CD14-positive monocyte (primary cell): ENCODE measurements around the gene OR6C76. TPM values are rescaled to one million over a fixed set of nuclear protein-coding genes. Genes with fewer than 3 reads are reported as not detected.
"Not testable (repeated sequence)": the region's sequence is repeated elsewhere in the genome, so short reads cannot be mapped to it uniquely, and the experiment has no call there.

Experiments used
- DNase-seq, 3 donors: peaks; one replicate each; pipeline ENCODE4 v3.0.0-alpha.2; 2011 to 2022
- H2AFZ ChIP-seq: 2 replicates; pipeline ENCODE4 v1.6.0; 2012; ENCODE audit warnings: mild to moderate bottlenecking, low read depth, low read length, inconsistent platforms; ENCODE audit not compliant: insufficient read depth, poor library complexity, severe bottlenecking
- H3K27ac ChIP-seq, 2 donors: 1 replicate in 1 of 2; 2 replicates in 1 of 2; pipeline ENCODE4 v1.5.1; 2012 to 2013; ENCODE audit warnings: low read length in 2 of 2, control low read depth in 1 of 2, inconsistent platforms in 1 of 2, low read depth in 1 of 2, mild to moderate bottlenecking in 1 of 2
- H3K27me3 ChIP-seq, 2 donors: one replicate each; pipeline versions ENCODE4 v1.6.0 to v1.6.1; 2011 to 2013; ENCODE audit warnings: low read length in 2 of 2; ENCODE audit not compliant: control insufficient read depth in 2 of 2, insufficient read depth in 2 of 2
- H3K36me3 ChIP-seq, 2 donors: replicated peaks in 1 of 2; 1 replicate in 1 of 2; 2 replicates in 1 of 2; pipeline versions ENCODE4 v1.5.1 to v1.6.1; 2012 to 2013; ENCODE audit warnings: low read length in 2 of 2, control low read depth in 1 of 2, inconsistent platforms in 1 of 2, mild to moderate bottlenecking in 1 of 2; ENCODE audit not compliant: insufficient read depth in 2 of 2, control insufficient read depth in 1 of 2
- H3K4me1 ChIP-seq, 2 donors: 1 replicate in 1 of 2; 2 replicates in 1 of 2; pipeline versions ENCODE4 v1.5.1 to v1.6.1; 2012 to 2013; ENCODE audit warnings: low read length in 2 of 2, control low read depth in 1 of 2, inconsistent platforms in 1 of 2, mild to moderate bottlenecking in 1 of 2, moderate library complexity in 1 of 2; ENCODE audit not compliant: insufficient read depth in 2 of 2, control insufficient read depth in 1 of 2
- H3K4me2 ChIP-seq: replicated peaks from 2 replicates; pipeline ENCODE3; 2012; ENCODE audit warnings: low read length, moderate library complexity, mild to moderate bottlenecking; ENCODE audit not compliant: poor library complexity, severe bottlenecking; ENCODE audit errors: extremely low read depth
- H3K4me3 ChIP-seq, 3 experiments: fragments of 200-600 bp in 1 of 3; sonication (generic) in 1 of 3; replicated peaks in 1 of 3; 1 replicate in 2 of 3; 2 replicates in 1 of 3; pipeline ENCODE4 v1.5.1; 2011 to 2013; ENCODE audit warnings: low read length in 3 of 3, mild to moderate bottlenecking in 3 of 3, control low read depth in 2 of 3, low read depth in 2 of 3, inconsistent platforms in 1 of 3, moderate library complexity in 1 of 3
- H3K79me2 ChIP-seq: 2 replicates; pipeline ENCODE4 v1.6.0; 2012; ENCODE audit warnings: mild to moderate bottlenecking, control low read depth, inconsistent platforms, low read length, moderate library complexity; ENCODE audit not compliant: insufficient read depth
- H3K9ac ChIP-seq: 2 replicates; pipeline ENCODE4 v1.6.0; 2017; ENCODE audit warnings: low read length, mild to moderate bottlenecking; ENCODE audit not compliant: insufficient read depth, poor library complexity, severe bottlenecking
- H3K9me3 ChIP-seq, 2 donors: replicated peaks in 1 of 2; 1 replicate in 1 of 2; 2 replicates in 1 of 2; pipeline versions ENCODE4 v1.5.1 to v1.6.1; 2012 to 2013; ENCODE audit warnings: low read length in 2 of 2, control low read depth in 1 of 2; ENCODE audit not compliant: control insufficient read depth in 1 of 2, insufficient read depth in 1 of 2
- H4K20me1 ChIP-seq: 2 replicates; pipeline ENCODE4 v1.6.0; 2012; ENCODE audit warnings: mild to moderate bottlenecking, low read length, control low read depth, moderate library complexity; ENCODE audit not compliant: insufficient read depth
- H3K27ac Mint-ChIP-seq, 7 donors: one replicate each; pipeline ENCODE4 v1.8.0; 2020; ENCODE audit warnings: mild to moderate bottlenecking in 7 of 7, mixed read lengths in 7 of 7, moderate library complexity in 6 of 7, inconsistent platforms in 2 of 7
- H3K27me3 Mint-ChIP-seq, 3 donors: one replicate each; pipeline ENCODE4 v1.8.0; 2021 to 2022; ENCODE audit warnings: low read depth in 3 of 3, mild to moderate bottlenecking in 3 of 3, mixed read lengths in 3 of 3, moderate library complexity in 3 of 3, inconsistent platforms in 1 of 3
- H3K36me3 Mint-ChIP-seq, 2 donors: one replicate each; pipeline ENCODE4 v1.8.0; 2020; ENCODE audit warnings: mixed read lengths in 2 of 2, inconsistent platforms in 1 of 2, mild to moderate bottlenecking in 1 of 2
- H3K4me1 Mint-ChIP-seq: one replicate; pipeline ENCODE4 v1.8.0; 2020; ENCODE audit warnings: mild to moderate bottlenecking, mixed read lengths
- H3K4me3 Mint-ChIP-seq, 2 donors: one replicate each; pipeline ENCODE4 v1.8.0; 2020; ENCODE audit warnings: mild to moderate bottlenecking in 2 of 2, mixed read lengths in 2 of 2, moderate library complexity in 1 of 2
- H3K9me3 Mint-ChIP-seq, 7 donors: one replicate each; pipeline ENCODE4 v1.8.0; 2020 to 2022; ENCODE audit warnings: mixed read lengths in 7 of 7, mild to moderate bottlenecking in 6 of 7, moderate library complexity in 6 of 7, inconsistent platforms in 2 of 7
- WGBS: methylation state at CpG from one replicate; pipeline ENCODE4 v1.1.5; 2013; ENCODE audit warnings: missing lambda C conversion rate; ENCODE audit not compliant: insufficient coverage; 5-methylcytosine and 5-hydroxymethylcytosine counted together
- intact Hi-C, 2 donors: fragments of 100-400 bp; cut with micrococcal nuclease; formaldehyde crosslinking; loops; one replicate each; pipeline versions ENCODE4 v1.15.0 to v1.15.1; 2023
- polyA plus RNA-seq, 3 donors: library from polyadenylated mRNA; depleted of rRNA in 1 of 3; unstranded in 2 of 3; stranded (reverse) in 1 of 3; fragments of 300-500 nt in 2 of 3; fragments of >200 nt in 1 of 3; fragmentation: Illumina TruSeq in 2 of 3; gene quantifications; 1 replicate in 2 of 3; 2 replicates in 1 of 3; pipeline ENCODE4 v1.2.3, GENCODE V29; 2012 to 2021
- TF ChIP-seq, protein P1 (sequence below): fragments of 200-600 bp; IDR thresholded peaks from one replicate; pipeline ENCODE4 v1.8.0; 2022; ENCODE audit warnings: antibody characterized with exemption, mild to moderate bottlenecking

Gene OR6C76
- polyA plus RNA-seq, 3 donors = not detected

DNA sequence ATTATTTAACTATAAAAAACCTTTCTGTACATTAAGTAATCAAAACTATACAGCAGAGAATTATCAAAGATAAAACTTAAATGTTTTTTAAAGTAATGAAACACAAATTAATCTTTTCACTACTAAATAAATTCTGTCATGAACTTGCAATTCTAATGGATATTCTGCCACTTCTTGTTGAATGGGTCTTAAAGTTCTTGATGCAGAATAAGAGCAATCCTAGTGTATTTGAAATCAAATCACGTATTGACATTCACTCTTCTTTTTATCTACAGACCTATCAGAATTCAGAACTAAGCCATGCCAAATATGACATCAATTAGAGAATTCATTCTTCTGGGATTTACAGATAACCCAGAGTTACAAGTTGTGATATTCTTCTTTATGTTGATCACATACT, 25.8 kb upstream of the OR6C76 start, which contains the start of gene OR6C65:
TSS of gene OR6C65 (plus strand) at position 301 of the 400 bp plus-strand sequence. CDS start at position 301, 0 bp downstream.
- no peaks in the 10 kb centered on the region for H3K36me3 Mint-ChIP-seq
- H3K27me3 ChIP-seq = no peaks in the 10 kb centered on the region
- intact Hi-C loops = no loop called here
- H3K27ac Mint-ChIP-seq = peak within 1 kb of the TSS in 1 of 7 donors; percentile 50
- H4K20me1 ChIP-seq = no peaks in the 10 kb centered on the region
- no peaks in the 10 kb centered on the region for H3K79me2 ChIP-seq
- DNase-seq = no peak
- no peak within 1 kb of the TSS for H3K27ac ChIP-seq
- H3K4me3 Mint-ChIP-seq = no peak within 1 kb of the TSS
- no peaks in the 10 kb centered on the region for H3K4me1 ChIP-seq
- TF ChIP-seq, protein P1, sequence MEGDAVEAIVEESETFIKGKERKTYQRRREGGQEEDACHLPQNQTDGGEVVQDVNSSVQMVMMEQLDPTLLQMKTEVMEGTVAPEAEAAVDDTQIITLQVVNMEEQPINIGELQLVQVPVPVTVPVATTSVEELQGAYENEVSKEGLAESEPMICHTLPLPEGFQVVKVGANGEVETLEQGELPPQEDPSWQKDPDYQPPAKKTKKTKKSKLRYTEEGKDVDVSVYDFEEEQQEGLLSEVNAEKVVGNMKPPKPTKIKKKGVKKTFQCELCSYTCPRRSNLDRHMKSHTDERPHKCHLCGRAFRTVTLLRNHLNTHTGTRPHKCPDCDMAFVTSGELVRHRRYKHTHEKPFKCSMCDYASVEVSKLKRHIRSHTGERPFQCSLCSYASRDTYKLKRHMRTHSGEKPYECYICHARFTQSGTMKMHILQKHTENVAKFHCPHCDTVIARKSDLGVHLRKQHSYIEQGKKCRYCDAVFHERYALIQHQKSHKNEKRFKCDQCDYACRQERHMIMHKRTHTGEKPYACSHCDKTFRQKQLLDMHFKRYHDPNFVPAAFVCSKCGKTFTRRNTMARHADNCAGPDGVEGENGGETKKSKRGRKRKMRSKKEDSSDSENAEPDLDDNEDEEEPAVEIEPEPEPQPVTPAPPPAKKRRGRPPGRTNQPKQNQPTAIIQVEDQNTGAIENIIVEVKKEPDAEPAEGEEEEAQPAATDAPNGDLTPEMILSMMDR = no peak
- H3K4me1 Mint-ChIP-seq = no peaks in the 10 kb centered on the region
- no peaks in the 10 kb centered on the region for H3K9me3 ChIP-seq
- no peaks in the 10 kb centered on the region for H3K36me3 ChIP-seq
- peaks cover 0 to 3% (median 0%) of the 10 kb centered on the region in 7 donors for H3K9me3 Mint-ChIP-seq
- no peak within 1 kb of the TSS for H3K4me3 ChIP-seq
- peaks cover 1 to 9% (median 2%) of the 10 kb centered on the region in 3 donors for H3K27me3 Mint-ChIP-seq
- H2AFZ ChIP-seq = no peak within 1 kb of the TSS
- H3K9ac ChIP-seq = no peak within 1 kb of the TSS
- WGBS = no CpG with 5 or more reads among the region's 1 CpG
- H3K4me2 ChIP-seq = no peak within 1 kb of the TSS

DNA sequence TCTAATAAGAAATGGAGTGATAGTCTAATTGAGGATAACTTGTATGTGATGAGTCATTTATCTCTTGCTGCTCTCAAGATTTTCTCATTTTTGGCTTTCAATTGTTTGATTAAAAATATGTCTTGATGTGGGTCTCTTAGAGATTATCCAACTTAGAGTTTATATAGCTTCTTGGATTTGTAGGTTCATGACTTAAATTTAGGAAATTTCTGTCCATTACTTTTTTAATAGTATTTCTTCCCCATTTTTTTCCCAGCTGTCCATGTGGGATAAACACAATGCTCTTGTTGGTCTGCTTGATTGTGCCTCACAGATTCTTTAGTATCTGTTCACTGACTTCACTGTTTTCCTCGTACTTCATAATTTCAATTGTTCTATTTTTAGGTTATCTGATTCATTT, 18.2 kb upstream of the OR6C76 start:
- DNase-seq = no peak
- Histone ChIP-seq H3K27ac (no peak overlapping the region), H3K4me2 (no peak overlapping the region), H4K20me1 (no peaks in the 10 kb centered on the region), H2AFZ (no peak overlapping the region), H3K9me3 (no peaks in the 10 kb centered on the region), H3K79me2 (no peaks in the 10 kb centered on the region), H3K27me3 (no peaks in the 10 kb centered on the region), H3K4me3 (no peak overlapping the region), H3K4me1 (no peaks in the 10 kb centered on the region), H3K36me3 (no peaks in the 10 kb centered on the region), H3K9ac (no peak overlapping the region)
- no peaks in the 10 kb centered on the region for H3K36me3 Mint-ChIP-seq
- WGBS = no CpG with 5 or more reads among the region's 1 CpG
- intact Hi-C loops = no loop called here
- H3K27me3 Mint-ChIP-seq = peaks cover 1 to 7% (median 5%) of the 10 kb centered on the region in 3 donors
- H3K4me3 Mint-ChIP-seq = no peak overlapping the region
- no peaks in the 10 kb centered on the region for H3K4me1 Mint-ChIP-seq
- H3K9me3 Mint-ChIP-seq = peaks cover 0 to 5% (median 3%) of the 10 kb centered on the region in 7 donors
- TF ChIP-seq, protein P1 = no peak
- no peak overlapping the region for H3K27ac Mint-ChIP-seq

DNA sequence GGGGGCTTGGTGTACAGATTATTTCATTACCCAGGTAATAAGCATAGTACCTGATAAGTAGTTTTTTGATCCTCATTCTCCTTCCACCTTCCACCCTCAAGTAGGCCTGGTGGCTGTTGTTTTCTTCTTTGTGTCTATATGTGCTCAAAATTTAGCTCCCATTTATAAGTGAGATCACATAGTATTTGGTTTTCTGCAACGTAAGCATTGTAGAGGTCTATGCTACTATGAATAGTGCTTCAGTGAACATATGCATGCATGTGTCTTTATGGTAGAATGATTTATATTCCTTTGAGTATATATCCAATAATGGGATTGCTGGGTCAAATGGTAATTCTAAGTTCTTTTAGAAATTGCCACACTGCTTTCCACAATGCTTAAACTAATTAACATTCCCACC, 16.9 kb upstream of the OR6C76 start:
- not testable (repeated sequence) for H3K36me3 Mint-ChIP-seq, H3K9me3 Mint-ChIP-seq, H3K4me3 ChIP-seq

More for the DNA sequence above, 16.9 kb upstream of the OR6C76 start:
- H3K36me3 ChIP-seq, H3K27ac ChIP-seq, H2AFZ ChIP-seq, H3K4me2 ChIP-seq, intact Hi-C loops, H3K27me3 Mint-ChIP-seq, H3K27me3 ChIP-seq, H3K4me1 ChIP-seq, DNase-seq, H4K20me1 ChIP-seq, H3K4me3 Mint-ChIP-seq, H3K9me3 ChIP-seq, H3K27ac Mint-ChIP-seq, H3K4me1 Mint-ChIP-seq, H3K79me2 ChIP-seq, H3K9ac ChIP-seq: not testable (repeated sequence)
- no CpG with 5 or more reads among the region's 1 CpG for WGBS
